NOMO-1 treated with dmso at 0.1 percent for 144 hours (cell line): ENCODE measurements around the gene NOL4L.
A peak's percentile ranks its signal among the peaks of the same experiment; 100 is the strongest.

Experiments
- DNase-seq: peaks from one replicate; lab custom pipeline; 2025; ENCODE audit not compliant: unreplicated experiment; lab: John Stamatoyannopoulos, UW

The NOL4L gene

DNA sequence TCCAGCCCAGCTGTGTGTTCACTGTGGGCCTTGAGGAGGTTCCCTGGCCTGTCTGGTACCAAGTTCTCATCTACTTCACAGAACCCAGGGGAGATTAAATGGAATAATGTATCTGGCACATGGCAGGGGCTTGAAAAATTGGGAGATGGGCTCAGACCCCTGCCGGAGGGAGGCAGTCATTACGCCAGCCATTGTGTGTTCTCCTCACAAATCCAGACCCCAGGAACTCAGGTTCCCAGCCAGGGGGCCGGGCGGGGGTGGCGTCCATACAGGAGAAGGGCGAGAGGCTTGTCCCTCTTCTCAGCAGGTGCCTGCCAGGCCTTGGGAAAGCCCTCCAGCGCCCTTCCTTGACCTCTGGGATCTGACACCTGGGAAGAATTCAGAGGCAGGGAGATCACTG lies 8.1 kb downstream of the NOL4L start:
- no peak for DNase-seq

DNA sequence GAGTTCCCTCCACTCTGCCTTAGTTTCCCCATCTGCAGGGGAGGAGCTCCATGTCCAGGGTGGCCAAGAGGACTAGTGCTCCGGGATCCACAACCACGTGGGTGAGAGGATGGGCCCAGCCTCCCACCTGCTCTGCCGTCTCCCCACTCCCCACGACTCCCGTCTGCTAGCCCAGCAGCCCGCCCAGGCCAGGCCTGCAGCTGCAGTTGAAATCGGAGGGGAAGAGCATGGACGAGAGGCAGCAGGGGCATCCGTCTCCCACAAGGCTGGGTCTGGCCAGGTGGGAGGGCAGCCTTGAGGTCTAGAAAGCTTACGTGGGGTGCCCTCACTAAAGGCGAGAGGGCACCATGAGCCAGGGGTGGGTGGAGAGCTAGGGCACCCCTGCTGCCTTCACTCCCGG lies 8.6 kb downstream of the NOL4L start:
- no peak for DNase-seq

DNA sequence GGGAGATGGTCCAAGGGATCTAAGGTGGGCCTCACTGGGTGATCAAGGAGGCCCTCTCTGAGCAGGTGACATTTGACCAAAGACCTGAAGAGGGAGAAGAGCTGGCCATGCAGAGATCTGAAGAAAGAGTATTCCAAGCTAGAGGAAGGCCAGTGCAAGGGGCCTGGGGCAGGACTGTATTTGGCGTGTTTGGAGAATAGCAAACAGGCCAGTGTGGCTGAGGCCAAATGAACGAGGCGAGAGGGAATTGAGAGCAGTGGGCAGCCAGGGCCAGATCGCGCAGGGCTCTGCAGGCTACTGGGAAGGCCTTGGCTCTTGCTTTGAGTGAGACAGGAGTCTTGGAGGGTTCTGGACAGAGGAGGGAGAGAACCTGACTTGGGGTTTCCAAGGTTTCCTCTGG lies 9.3 kb downstream of the NOL4L start:
- no peak for DNase-seq

- no peak for DNase-seq
These were observed 9.9 kb downstream of the NOL4L start for GRCh38 chr20:32575227-32575581.

- DNase-seq, result peak; percentile 28
These were observed 10.6 kb downstream of the NOL4L start for GRCh38 chr20:32574296-32575226.

DNA sequence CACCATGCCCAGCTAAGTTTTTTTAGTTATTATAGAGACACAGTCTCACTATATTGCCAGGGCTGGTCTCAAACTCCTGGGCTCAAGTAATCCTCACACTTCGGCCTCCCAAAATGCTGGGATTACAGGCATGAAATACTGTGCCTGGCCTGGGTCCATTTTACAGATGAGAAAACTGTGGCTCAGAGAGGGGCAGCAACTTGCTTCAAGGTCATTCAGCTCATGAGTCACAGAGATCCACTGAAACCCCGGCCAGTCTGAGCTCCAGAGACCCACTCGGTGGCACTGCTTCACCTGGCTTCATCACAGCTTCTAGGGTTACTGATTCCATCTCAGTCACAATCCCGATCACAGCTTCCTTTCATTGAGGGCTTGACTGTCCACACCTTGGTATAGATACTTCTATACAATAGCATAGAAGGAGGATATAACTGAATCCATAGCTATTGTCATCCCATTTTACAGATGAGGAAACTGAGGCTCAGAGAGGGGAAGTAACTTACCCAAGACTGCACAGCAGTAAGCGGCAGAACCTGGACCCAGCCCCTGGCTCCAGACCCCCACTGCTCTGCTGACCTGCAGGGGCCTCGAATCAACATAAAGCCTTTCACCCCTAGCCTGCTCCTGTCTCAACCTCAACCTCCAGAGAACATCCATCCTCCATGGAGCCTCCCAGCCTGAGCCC lies 11.8 kb downstream of the NOL4L start:
- no peak for DNase-seq

GRCh38 chr20:32572271-32572968 lies 12.7 kb downstream of the NOL4L start:
- no peak for DNase-seq

DNA sequence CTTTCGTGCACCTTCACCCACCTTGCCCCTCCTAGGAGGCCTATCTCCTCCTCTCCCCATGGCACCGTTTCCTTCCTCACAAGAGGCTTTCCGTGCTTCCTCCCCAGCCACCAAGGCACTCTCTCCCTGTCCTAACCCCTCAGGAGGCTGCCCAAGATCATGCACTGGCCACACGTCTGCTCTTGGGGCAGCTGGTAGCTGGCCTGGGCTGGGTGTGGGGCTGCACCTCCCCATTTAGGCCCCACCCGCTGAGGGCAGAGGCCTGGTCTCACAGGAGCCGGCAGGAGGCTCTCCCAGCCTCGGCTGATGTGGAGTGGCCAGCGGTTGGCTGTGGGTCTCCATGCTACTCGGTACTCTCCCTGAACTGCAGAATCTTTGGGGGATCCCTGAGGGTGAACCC lies 13.6 kb downstream of the NOL4L start:
- DNase-seq, result no peak

DNA sequence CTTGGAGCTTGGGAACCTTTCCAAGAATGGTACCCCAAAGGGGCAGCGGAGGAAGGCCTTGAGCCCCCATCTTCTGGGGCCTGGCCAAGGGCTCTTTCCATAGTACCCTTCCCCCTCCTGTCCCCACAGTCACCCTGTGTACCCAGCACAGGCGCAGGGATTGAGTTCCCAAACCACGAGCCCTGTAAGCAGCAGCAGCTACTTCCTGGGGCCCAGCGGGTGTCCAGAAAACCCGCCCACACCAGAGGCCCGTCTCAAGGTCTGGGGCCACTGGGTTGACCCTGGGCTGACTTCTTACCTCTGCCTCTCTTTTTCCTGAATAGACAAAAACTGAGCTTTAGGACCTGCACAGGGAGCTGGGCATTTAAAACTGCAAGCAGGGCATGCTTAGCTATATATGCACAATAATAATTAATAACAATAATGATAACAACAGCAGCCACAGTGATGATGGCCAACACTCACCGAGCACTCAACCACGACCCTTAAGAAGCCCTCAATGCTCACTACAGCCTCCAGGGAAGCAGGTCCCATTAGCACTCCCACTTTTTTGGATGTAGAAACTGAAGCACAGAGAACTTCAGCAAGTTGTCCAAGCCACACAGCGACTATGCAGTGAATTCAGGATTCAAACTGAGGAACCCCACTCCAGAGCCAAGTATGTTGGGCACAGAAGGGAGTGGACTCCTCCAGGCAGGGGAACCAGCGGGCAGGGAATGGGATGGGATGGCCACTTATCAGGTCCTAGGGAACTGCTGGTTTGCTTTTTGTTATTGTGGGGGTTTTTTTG lies 14.5 kb downstream of the NOL4L start:
- DNase-seq, result no peak

- DNase-seq, result no peak
These were observed 15.5 kb downstream of the NOL4L start for GRCh38 chr20:32569380-32570305.

DNA sequence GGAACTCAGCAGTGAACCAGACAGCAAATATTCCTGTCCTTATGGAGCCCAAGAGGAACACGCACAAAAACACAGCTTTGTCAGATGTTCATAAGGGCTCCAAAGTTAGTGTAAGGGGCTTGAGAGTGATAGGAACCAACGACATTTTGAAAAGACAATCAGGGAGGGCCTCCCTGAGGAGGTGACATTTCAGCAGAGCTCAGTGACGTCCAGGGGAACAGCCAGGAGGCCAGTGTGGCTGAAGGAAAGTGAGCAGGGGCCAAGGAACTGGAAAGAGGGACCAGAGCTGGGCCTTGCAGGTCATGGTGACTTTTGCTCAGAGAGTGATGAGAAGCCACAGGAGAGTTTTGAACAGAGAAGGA lies 16.1 kb downstream of the NOL4L start:
- no peak for DNase-seq

GRCh38 chr20:32567384-32568178 lies 17.6 kb downstream of the NOL4L start:
- no peak for DNase-seq

- DNase-seq, result no peak
These were observed 18.5 kb downstream of the NOL4L start for GRCh38 chr20:32566379-32567374.

DNA sequence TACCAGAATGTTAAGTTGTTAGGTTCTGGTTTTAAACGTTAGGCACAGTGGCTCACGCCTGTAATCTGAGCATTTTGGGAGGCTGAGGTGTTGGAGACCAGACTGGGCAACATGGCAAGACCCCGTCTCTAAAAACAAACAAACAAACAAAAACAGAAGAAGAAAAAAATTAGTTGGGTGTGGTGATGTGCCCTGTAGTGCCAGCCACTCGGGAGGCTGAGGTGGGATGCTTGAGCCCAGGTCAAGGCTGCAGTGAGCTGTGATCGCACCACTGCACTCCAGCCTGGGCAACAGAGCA lies 19.4 kb downstream of the NOL4L start:
- no peak for DNase-seq

GRCh38 chr20:32564921-32565734 lies 20.0 kb downstream of the NOL4L start:
- DNase-seq, result peak; percentile 12

DNA sequence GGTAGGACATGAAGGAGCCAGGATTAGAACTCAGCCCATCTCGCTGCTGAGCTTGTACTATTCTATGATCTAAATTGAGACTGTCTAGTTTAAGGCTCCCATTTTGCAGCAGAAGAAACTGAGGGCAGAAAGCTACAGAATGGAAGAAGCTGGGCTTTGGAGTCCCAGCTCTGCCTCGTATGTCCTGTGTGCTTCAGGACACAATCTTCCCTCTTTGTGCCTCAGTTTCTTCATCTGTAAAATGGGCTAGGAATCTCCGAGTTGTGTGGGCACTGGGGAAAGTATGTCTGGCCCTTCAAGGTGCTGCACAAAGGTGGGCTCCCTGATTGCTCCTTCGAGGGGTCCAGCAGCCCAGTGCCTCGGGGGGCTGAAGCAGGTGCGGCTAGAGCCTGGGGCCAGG lies 20.7 kb downstream of the NOL4L start:
- no peak for DNase-seq
